ENCODE results near the gene CEACAM1.

CEACAM1 gene

DNA sequence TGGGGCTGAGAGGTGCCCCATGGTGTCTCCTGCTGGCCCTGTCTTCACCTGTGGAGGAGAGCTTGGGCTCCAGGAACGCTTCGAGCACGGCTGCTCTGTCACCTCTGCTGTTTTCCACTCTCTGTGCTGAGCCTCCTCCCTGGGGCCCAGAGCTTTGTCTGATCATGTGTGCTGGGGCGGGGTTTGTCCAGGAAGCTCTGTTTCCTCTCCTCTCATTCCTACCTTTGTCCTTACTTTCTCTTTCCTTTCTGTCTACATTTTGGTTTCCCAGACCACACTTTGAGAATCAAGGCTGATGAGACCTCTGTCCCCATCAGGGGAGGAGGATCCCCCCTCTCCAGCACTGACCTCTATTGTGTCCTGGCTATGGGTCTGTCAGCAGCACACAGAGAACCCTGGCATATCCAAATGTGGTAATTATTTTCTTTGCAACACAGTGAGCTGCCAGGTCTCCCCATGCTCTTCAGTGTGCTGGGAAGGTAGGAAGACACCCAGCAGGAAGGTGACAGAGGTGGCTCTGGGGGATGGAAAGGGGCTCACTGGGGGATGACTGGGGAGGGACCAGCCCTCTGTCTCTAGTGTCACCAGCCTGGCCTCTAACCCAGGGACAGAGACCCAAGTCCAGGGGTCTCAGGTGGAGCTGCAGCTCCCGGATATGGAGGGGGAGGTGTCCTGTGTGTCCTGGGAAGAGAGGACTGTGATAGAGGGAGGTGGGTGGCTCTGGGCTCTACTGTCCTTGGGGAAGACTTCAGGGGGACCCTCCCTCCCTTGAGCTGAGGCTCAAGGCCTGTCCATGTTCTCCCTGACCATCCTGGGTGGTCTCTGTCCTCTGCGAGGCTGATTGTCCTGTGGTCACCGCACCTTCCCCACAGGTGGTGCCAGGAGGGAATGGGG, at the start of gene CEACAM1:
Gene CEACAM1, minus strand, starts transcription at position 128 of the 894 bp plus-strand sequence. Its CDS starts 107 bp downstream, at position 21.
- Histone ChIP-seq H3K9me3 (ENCODE audit: insufficient read depth, low read length) (no peaks in the 10 kb centered on the region), H3K9ac (ENCODE audit: insufficient read length, low read depth) (no peak within 1 kb of the TSS), H3K4me3 (ENCODE audit: insufficient read length, low read depth) (no peak within 1 kb of the TSS), H3K4me1 (ENCODE audit: insufficient read depth, insufficient read length) (peaks cover 10% of the 10 kb centered on the region), H3K27me3 (ENCODE audit: insufficient read depth, insufficient read length) (peaks cover 5% of the 10 kb centered on the region), H3K36me3 (ENCODE audit: insufficient read depth, insufficient read length, low read length) (no peaks in the 10 kb centered on the region)
- no peak for TF ChIP-seq YY1 (IDR thresholded peaks at IDR 0.05; ENCODE audit: insufficient read depth, insufficient read length)
- no peak for TF ChIP-seq SUZ12 (IDR thresholded peaks at IDR 0.05; ENCODE audit: extremely low read depth, insufficient read depth, insufficient read length)
- no peak for TF ChIP-seq ZNF274 (IDR thresholded peaks at IDR 0.05; ENCODE audit: low read depth, low read length)
- DNase-seq (ENCODE audit: low read depth, low spot score), result no peak

DNA sequence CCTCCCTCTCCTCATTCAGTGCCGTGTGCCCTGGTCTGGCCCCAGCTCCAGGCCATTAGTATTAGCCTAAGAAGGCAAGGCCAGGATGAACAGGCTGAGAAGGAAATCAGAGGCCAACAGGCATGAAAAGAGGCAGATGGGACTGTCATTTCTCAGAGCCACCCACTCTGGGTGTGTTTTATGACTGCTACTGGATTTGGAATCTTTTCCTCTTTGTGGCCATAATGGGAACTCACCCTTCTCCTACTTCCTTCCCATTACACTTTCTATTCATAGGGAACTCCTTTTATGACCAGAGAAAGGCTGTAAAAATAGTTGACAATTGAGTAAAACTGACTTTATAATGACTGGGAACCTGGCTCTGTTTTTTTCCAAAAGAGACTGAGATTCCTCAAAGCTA, 48.7 kb upstream of the CEACAM1 start:
- H3K36me3 ChIP-seq (ENCODE audit: insufficient read depth, insufficient read length, low read length), result no peaks in the 10 kb centered on the region
- DNase-seq (ENCODE audit: low read depth, low spot score), result no peak

DNA sequence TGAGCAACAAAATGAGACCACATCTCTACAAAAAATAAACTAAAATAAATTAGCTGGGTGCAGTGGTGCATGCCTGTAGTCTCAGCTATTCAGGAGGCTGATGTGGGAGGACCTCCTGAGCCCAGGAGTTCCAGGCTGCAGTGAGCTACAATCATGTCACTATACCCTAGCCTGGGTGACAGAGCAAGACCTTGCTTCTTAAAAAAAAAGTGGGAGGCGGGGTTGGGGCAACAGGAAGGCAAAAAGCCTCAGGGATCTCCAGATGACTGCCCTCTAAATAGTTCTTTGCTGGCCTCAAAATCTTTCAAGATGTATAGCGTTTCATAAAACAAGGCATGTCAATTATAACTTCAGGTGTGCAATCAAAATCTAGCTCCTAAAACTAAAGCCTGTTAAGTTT, 48.0 kb upstream of the CEACAM1 start:
- H3K27me3 ChIP-seq (ENCODE audit: insufficient read depth, insufficient read length), result peaks cover 4% of the 10 kb centered on the region

More for the DNA sequence above, 48.7 kb upstream of the CEACAM1 start:
- Histone ChIP-seq H3K27me3 (ENCODE audit: insufficient read depth, insufficient read length) (peaks cover 4% of the 10 kb centered on the region), H3K4me1 (ENCODE audit: insufficient read depth, insufficient read length) (no peaks in the 10 kb centered on the region), H3K4me3 (ENCODE audit: insufficient read length, low read depth) (no peak overlapping the region), H3K9ac (ENCODE audit: insufficient read length, low read depth) (no peak overlapping the region), H3K9me3 (ENCODE audit: insufficient read depth, low read length) (no peaks in the 10 kb centered on the region)
- no peak for TF ChIP-seq ZNF274 (IDR thresholded peaks at IDR 0.05; ENCODE audit: low read depth, low read length)
- TF ChIP-seq SUZ12 (IDR thresholded peaks at IDR 0.05; ENCODE audit: extremely low read depth, insufficient read depth, insufficient read length), result no peak
- no peak for TF ChIP-seq YY1 (IDR thresholded peaks at IDR 0.05; ENCODE audit: insufficient read depth, insufficient read length)

DNA sequence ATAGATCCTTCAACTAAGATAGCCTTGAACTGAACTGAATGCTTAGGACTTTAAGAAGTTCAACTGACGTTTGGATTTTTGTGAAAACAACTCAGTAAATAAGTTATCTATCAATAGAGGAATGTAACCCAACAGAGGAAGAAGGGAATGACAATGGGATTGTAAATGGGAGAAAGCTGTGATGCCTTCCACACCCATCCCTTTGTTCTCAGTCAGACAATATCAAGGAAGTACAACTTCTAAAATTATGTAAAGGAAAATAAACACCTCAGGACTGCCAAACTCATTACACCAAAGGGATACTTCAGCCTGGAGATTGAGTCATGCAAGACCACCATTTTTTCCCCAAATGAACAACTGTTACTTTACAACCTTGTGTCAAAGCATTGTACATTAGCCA, 45.4 kb upstream of the CEACAM1 start:
- H3K36me3 ChIP-seq (ENCODE audit: insufficient read depth, insufficient read length, low read length), result no peaks in the 10 kb centered on the region
- H3K9me3 ChIP-seq (ENCODE audit: insufficient read depth, low read length), result no peaks in the 10 kb centered on the region
- no peak overlapping the region for H3K9ac ChIP-seq (ENCODE audit: insufficient read length, low read depth)
- TF ChIP-seq SUZ12 (IDR thresholded peaks at IDR 0.05; ENCODE audit: extremely low read depth, insufficient read depth, insufficient read length) (no peak), YY1 (IDR thresholded peaks at IDR 0.05; ENCODE audit: insufficient read depth, insufficient read length) (no peak), ZNF274 (IDR thresholded peaks at IDR 0.05; ENCODE audit: low read depth, low read length) (no peak)
- peaks cover 4% of the 10 kb centered on the region for H3K27me3 ChIP-seq (ENCODE audit: insufficient read depth, insufficient read length)
- no peak overlapping the region for H3K4me3 ChIP-seq (ENCODE audit: insufficient read length, low read depth)
- H3K4me1 ChIP-seq (ENCODE audit: insufficient read depth, insufficient read length), result no peaks in the 10 kb centered on the region
- DNase-seq (ENCODE audit: low read depth, low spot score), result no peak

More for the DNA sequence above, 48.0 kb upstream of the CEACAM1 start:
- H3K4me1 ChIP-seq (ENCODE audit: insufficient read depth, insufficient read length), result no peaks in the 10 kb centered on the region
- H3K9me3 ChIP-seq (ENCODE audit: insufficient read depth, low read length), result no peaks in the 10 kb centered on the region
- DNase-seq (ENCODE audit: low read depth, low spot score), result no peak
- H3K4me3 ChIP-seq (ENCODE audit: insufficient read length, low read depth), result no peak overlapping the region
- no peaks in the 10 kb centered on the region for H3K36me3 ChIP-seq (ENCODE audit: insufficient read depth, insufficient read length, low read length)
- TF ChIP-seq ZNF274 (IDR thresholded peaks at IDR 0.05; ENCODE audit: low read depth, low read length) (no peak), SUZ12 (IDR thresholded peaks at IDR 0.05; ENCODE audit: extremely low read depth, insufficient read depth, insufficient read length) (no peak), YY1 (IDR thresholded peaks at IDR 0.05; ENCODE audit: insufficient read depth, insufficient read length) (no peak)
- no peak overlapping the region for H3K9ac ChIP-seq (ENCODE audit: insufficient read length, low read depth)

DNA sequence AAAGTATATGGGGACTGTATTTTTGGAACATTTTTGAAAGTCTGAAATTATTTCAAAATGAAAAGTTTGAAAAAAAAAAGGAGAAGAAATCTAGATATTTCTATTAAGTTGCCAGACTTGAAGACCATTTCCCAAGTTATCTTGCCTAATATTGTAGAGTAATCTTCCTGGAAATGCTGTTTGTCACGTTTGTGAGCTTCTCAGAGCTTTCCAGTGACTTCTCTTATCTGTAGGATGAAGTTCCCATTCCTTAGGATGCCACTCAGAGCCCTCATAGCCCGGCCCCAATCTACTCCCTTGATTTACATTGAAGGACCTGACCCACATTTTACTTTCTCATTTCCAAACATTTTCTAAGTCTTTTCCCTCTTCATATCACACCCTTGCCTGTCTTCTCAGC, 42.8 kb upstream of the CEACAM1 start:
- TF ChIP-seq YY1 (IDR thresholded peaks at IDR 0.05; ENCODE audit: insufficient read depth, insufficient read length), result no peak
- no peak for TF ChIP-seq SUZ12 (IDR thresholded peaks at IDR 0.05; ENCODE audit: extremely low read depth, insufficient read depth, insufficient read length)
- TF ChIP-seq ZNF274 (IDR thresholded peaks at IDR 0.05; ENCODE audit: low read depth, low read length), result no peak
- Histone ChIP-seq H3K9me3 (ENCODE audit: insufficient read depth, low read length) (no peaks in the 10 kb centered on the region), H3K4me1 (ENCODE audit: insufficient read depth, insufficient read length) (no peaks in the 10 kb centered on the region), H3K4me3 (ENCODE audit: insufficient read length, low read depth) (no peak overlapping the region), H3K36me3 (ENCODE audit: insufficient read depth, insufficient read length, low read length) (no peaks in the 10 kb centered on the region), H3K27me3 (ENCODE audit: insufficient read depth, insufficient read length) (peaks cover 4% of the 10 kb centered on the region), H3K9ac (ENCODE audit: insufficient read length, low read depth) (no peak overlapping the region)
- no peak for DNase-seq (ENCODE audit: low read depth, low spot score)

DNA sequence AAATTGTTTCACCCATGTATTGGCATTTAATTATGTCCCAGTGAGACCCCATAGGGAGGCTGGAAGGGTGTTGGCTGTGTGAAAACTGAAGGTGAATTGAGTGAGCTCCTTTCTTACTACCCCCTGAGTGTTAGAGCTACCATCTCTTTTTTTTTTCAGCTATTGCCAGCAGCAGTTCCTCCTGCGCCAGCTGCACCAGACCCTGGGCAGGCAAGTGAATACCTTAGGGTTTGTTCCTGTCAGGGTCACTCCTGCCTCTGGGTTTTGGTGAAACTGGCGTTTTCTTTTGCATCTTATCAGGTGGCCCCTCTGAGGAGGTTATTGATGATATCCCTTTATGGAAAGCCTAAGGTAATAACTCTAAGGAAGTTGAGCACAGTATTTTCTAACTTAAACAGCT, 40.9 kb upstream of the CEACAM1 start:
- no peak overlapping the region for H3K9ac ChIP-seq (ENCODE audit: insufficient read length, low read depth)
- no peaks in the 10 kb centered on the region for H3K9me3 ChIP-seq (ENCODE audit: insufficient read depth, low read length)
- peaks cover 15% of the 10 kb centered on the region for H3K27me3 ChIP-seq (ENCODE audit: insufficient read depth, insufficient read length)
- no peaks in the 10 kb centered on the region for H3K36me3 ChIP-seq (ENCODE audit: insufficient read depth, insufficient read length, low read length)
- TF ChIP-seq YY1 (IDR thresholded peaks at IDR 0.05; ENCODE audit: insufficient read depth, insufficient read length), result no peak
- TF ChIP-seq ZNF274 (IDR thresholded peaks at IDR 0.05; ENCODE audit: low read depth, low read length), result no peak
- no peak for TF ChIP-seq SUZ12 (IDR thresholded peaks at IDR 0.05; ENCODE audit: extremely low read depth, insufficient read depth, insufficient read length)
- no peaks in the 10 kb centered on the region for H3K4me1 ChIP-seq (ENCODE audit: insufficient read depth, insufficient read length)
- no peak overlapping the region for H3K4me3 ChIP-seq (ENCODE audit: insufficient read length, low read depth)
- DNase-seq (ENCODE audit: low read depth, low spot score), result no peak

DNA sequence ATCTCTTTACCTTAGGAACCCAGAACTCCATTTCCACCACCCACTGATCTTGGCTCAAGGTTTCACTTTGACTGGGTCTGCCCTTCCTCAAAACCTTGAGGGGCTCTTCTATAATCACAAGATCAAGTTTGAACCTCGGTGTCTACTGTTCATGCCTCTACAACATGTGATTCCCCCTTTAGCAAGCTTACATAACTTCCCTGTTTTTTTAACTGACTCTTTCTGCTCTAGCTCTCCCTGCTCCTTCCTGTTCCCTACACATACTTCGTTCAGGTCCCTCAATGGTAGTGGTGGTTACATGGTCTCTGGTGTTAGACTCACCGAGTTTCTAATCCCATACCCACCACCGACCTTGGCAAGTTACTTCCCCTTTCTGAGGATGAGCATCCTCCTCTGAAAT, 39.7 kb upstream of the CEACAM1 start:
- no peak for DNase-seq (ENCODE audit: low read depth, low spot score)
- Histone ChIP-seq H3K4me1 (ENCODE audit: insufficient read depth, insufficient read length) (no peaks in the 10 kb centered on the region), H3K9ac (ENCODE audit: insufficient read length, low read depth) (no peak overlapping the region), H3K36me3 (ENCODE audit: insufficient read depth, insufficient read length, low read length) (no peaks in the 10 kb centered on the region), H3K4me3 (ENCODE audit: insufficient read length, low read depth) (no peak overlapping the region), H3K9me3 (ENCODE audit: insufficient read depth, low read length) (no peaks in the 10 kb centered on the region), H3K27me3 (ENCODE audit: insufficient read depth, insufficient read length) (peaks cover 19% of the 10 kb centered on the region)
- TF ChIP-seq SUZ12 (IDR thresholded peaks at IDR 0.05; ENCODE audit: extremely low read depth, insufficient read depth, insufficient read length) (no peak), YY1 (IDR thresholded peaks at IDR 0.05; ENCODE audit: insufficient read depth, insufficient read length) (no peak), ZNF274 (IDR thresholded peaks at IDR 0.05; ENCODE audit: low read depth, low read length) (no peak)

Data from NT2/D1 (cell line).